GM12891 (cell line): ENCODE data around the gene ZNF467.

Source experiments
- DNase-seq: peaks from one replicate; pipeline ENCODE4 v3.0.0; 2011; ENCODE audit warnings: low spot score; ENCODE audit not compliant: insufficient read length
- FAIRE-seq: peaks from 2 replicates; lab custom pipeline; 2011; peaks lifted over from hg19 to GRCh38; lab: Jason Lieb, UNC
- PAX5 ChIP-seq: IDR thresholded peaks from 2 replicates; pipeline ENCODE4 v1.6.1; 2011; ENCODE audit warnings: low read length, moderate library complexity, mild to moderate bottlenecking; ENCODE audit not compliant: insufficient read depth, severe bottlenecking
- POLR2A ChIP-seq: IDR thresholded peaks from 2 replicates; pipeline ENCODE4 v1.6.1; 2011; ENCODE audit warnings: low read depth, low read length, control low read depth
- POLR2AphosphoS5 ChIP-seq: IDR thresholded peaks from 2 replicates; pipeline ENCODE4 v1.6.1; 2011; ENCODE audit warnings: low read depth, low read length, control low read depth
- POU2F2 ChIP-seq: IDR thresholded peaks from 2 replicates; pipeline ENCODE4 v1.6.1; 2011; ENCODE audit warnings: low read depth, mild to moderate bottlenecking, control low read depth, low read length, moderate library complexity
- SPI1 ChIP-seq: IDR thresholded peaks from 2 replicates; pipeline ENCODE4 v1.6.1; 2011; ENCODE audit warnings: low read depth, low read length, control low read depth
- TAF1 ChIP-seq: IDR thresholded peaks from 2 replicates; pipeline ENCODE4 v1.6.1; 2011; ENCODE audit warnings: low read depth, low read length, control low read depth

The ZNF467 gene

GRCh38 chr7:149725426-149725821 lies 48.0 kb downstream of the ZNF467 start:
- TF ChIP-seq TAF1: no peak
- no peak for TF ChIP-seq PAX5
- TF ChIP-seq POLR2A: no peak
- TF ChIP-seq POLR2AphosphoS5: no peak
- TF ChIP-seq POU2F2: no peak
- no peak for TF ChIP-seq SPI1
- no peak for FAIRE-seq

GRCh38 chr7:149724661-149725425 lies 48.5 kb downstream of the ZNF467 start:
- FAIRE-seq (no peak), DNase-seq (no peak)
- no peak for TF ChIP-seq PAX5
- no peak for TF ChIP-seq POLR2AphosphoS5
- no peak for TF ChIP-seq POLR2A
- TF ChIP-seq SPI1: no peak
- no peak for TF ChIP-seq TAF1
- TF ChIP-seq POU2F2: no peak

More at GRCh38 chr7:149725426-149725821, 48.0 kb downstream of the ZNF467 start:
- no peak for DNase-seq

- DNase-seq (no peak), FAIRE-seq (no peak)
- TF ChIP-seq POU2F2: no peak
- TF ChIP-seq TAF1: no peak
- no peak for TF ChIP-seq POLR2AphosphoS5
- TF ChIP-seq POLR2A: no peak
Measured at GRCh38 chr7:149723795-149724495, 49.4 kb downstream of the ZNF467 start.

- DNase-seq: no peak
- no peak for TF ChIP-seq POLR2A
- TF ChIP-seq POU2F2: no peak
- TF ChIP-seq SPI1: no peak
- no peak for TF ChIP-seq POLR2AphosphoS5
- TF ChIP-seq TAF1: no peak
- TF ChIP-seq PAX5: no peak
- no peak for FAIRE-seq
Measured at GRCh38 chr7:149723082-149723767, 50.2 kb downstream of the ZNF467 start.

- FAIRE-seq: no peak
- TF ChIP-seq POU2F2 (no peak), POLR2AphosphoS5 (no peak), POLR2A (no peak), PAX5 (no peak), TAF1 (no peak), SPI1 (no peak)
- DNase-seq: no peak
Measured at GRCh38 chr7:149722356-149722957, 50.9 kb downstream of the ZNF467 start.

- FAIRE-seq (no peak), DNase-seq (no peak)
- no peak for TF ChIP-seq POLR2A
- no peak for TF ChIP-seq POU2F2
- no peak for TF ChIP-seq SPI1
- TF ChIP-seq PAX5: no peak
- TF ChIP-seq TAF1: no peak
- TF ChIP-seq POLR2AphosphoS5: no peak
Measured at GRCh38 chr7:149721084-149721601, 52.2 kb downstream of the ZNF467 start.

GRCh38 chr7:149720372-149721083 lies 52.9 kb downstream of the ZNF467 start:
- TF ChIP-seq POLR2AphosphoS5 (no peak), POLR2A (no peak), SPI1 (no peak), TAF1 (no peak), PAX5 (no peak), POU2F2 (no peak)
- DNase-seq: no peak
- FAIRE-seq: no peak

GRCh38 chr7:149719912-149720335 lies 53.5 kb downstream of the ZNF467 start:
- no peak for FAIRE-seq
- no peak for TF ChIP-seq POLR2A
- no peak for TF ChIP-seq TAF1
- TF ChIP-seq POU2F2: no peak
- TF ChIP-seq POLR2AphosphoS5: no peak
- no peak for TF ChIP-seq SPI1
- TF ChIP-seq PAX5: no peak
- no peak for DNase-seq
